Adipocyte (in vitro differentiated cells): ENCODE results near the gene TACC2.

Source experiments
- DNase-seq: peaks from one replicate; pipeline ENCODE4 v3.0.0-alpha.2; 2015; ENCODE audit warnings: low read depth
- H3K27me3 ChIP-seq: replicated peaks from 2 replicates; pipeline ENCODE4 v1.7.0; 2013; ENCODE audit warnings: mild to moderate bottlenecking, low read length, moderate library complexity; ENCODE audit not compliant: control insufficient read depth, insufficient read depth
- H3K36me3 ChIP-seq: 2 replicates; pipeline ENCODE4 v1.7.0; 2013; ENCODE audit warnings: low read length, mild to moderate bottlenecking, moderate library complexity; ENCODE audit not compliant: control insufficient read depth, insufficient read depth, severe bottlenecking
- H3K4me1 ChIP-seq: 2 replicates; pipeline ENCODE4 v1.7.0; 2013; ENCODE audit warnings: mild to moderate bottlenecking, low read length, moderate library complexity; ENCODE audit not compliant: control insufficient read depth, insufficient read depth
- H3K4me3 ChIP-seq: 2 replicates; pipeline ENCODE4 v1.7.0; 2013; ENCODE audit warnings: mild to moderate bottlenecking, low read length, moderate library complexity
- H3K9ac ChIP-seq: 2 replicates; pipeline ENCODE4 v1.7.0; 2013; ENCODE audit warnings: mild to moderate bottlenecking, low read length, moderate library complexity
- H3K9me3 ChIP-seq: 2 replicates; pipeline ENCODE4 v1.7.0; 2013; ENCODE audit warnings: mild to moderate bottlenecking, low read length, moderate library complexity; ENCODE audit not compliant: control insufficient read depth

Gene TACC2

GRCh38 chr10:122225330-122225729 is 236.4 kb downstream of the TACC2 start:
- Histone ChIP-seq H3K27me3 (no peaks in the 10 kb centered on the region), H3K9me3 (no peaks in the 10 kb centered on the region), H3K4me3 (no peak overlapping the region), H3K9ac (no peak overlapping the region), H3K4me1 (no peaks in the 10 kb centered on the region), H3K36me3 (peaks cover 72% of the 10 kb centered on the region)
- DNase-seq, result no peak

DNA sequence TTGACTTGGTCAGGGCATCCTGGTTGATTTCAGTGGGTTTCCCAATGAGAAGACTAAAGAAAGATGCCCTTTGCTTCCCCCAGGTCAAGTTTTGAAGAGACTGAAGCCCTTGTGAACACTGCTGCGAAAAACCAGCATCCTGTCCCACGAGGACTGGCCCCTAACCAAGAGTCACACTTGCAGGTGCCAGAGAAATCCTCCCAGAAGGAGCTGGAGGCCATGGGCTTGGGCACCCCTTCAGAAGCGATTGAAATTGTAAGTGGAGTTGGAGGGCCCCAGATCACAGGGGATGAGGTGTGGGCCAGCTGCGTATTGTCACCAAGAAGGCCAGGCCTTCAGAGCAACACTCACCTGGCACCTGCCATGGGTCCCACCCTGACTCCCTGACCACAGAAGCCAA is 238.8 kb downstream of the TACC2 start:
- Histone ChIP-seq H3K4me3 (no peak overlapping the region), H3K36me3 (peaks cover 68% of the 10 kb centered on the region), H3K4me1 (no peaks in the 10 kb centered on the region), H3K9me3 (no peaks in the 10 kb centered on the region), H3K27me3 (no peaks in the 10 kb centered on the region), H3K9ac (no peak overlapping the region)
- DNase-seq, result no peak

DNA sequence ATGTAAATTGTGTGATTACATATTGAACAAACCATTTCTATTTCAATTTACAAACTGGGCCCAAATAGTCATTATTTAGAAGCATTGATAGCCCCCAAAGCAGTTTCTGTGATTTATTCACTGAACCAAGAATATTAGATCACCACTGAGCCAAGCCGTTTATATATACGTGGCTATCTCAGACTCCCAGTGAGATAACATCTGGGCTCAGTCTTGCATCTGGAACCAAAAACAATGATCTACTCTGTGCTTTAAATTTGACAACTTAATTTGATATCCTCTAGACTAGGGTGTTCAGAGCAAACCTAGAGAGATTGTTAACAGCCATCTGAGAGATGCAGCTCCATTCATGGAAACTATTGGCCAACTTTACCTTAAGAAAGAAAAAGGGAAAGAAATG is 240.7 kb downstream of the TACC2 start:
- Histone ChIP-seq H3K4me1 (no peaks in the 10 kb centered on the region), H3K9me3 (no peaks in the 10 kb centered on the region), H3K4me3 (no peak overlapping the region), H3K27me3 (no peaks in the 10 kb centered on the region), H3K36me3 (peaks cover 56% of the 10 kb centered on the region), H3K9ac (no peak overlapping the region)
- no peak for DNase-seq

DNA sequence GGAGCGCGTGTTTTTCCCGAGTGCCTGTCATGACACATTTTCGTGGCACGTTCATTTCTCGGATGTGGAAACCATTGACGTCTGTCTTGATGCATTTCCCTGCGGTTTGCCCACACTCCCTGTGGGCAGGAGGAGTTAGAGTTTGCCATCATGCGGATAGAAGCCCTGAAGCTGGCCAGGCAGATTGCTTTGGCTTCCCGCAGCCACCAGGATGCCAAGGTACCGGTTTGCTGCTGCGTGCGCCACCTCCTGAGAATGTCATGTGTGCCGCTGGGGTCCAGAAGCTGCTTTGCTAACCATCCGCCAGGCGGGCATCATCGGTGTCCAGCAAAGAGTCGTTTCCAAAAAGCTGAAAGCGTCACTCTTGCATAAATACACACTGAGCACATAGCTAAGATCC is 241.3 kb downstream of the TACC2 start:
- Histone ChIP-seq H3K9ac (no peak overlapping the region), H3K27me3 (no peaks in the 10 kb centered on the region), H3K4me1 (no peaks in the 10 kb centered on the region), H3K9me3 (no peaks in the 10 kb centered on the region), H3K4me3 (no peak overlapping the region), H3K36me3 (peaks cover 52% of the 10 kb centered on the region)
- DNase-seq, result no peak

DNA sequence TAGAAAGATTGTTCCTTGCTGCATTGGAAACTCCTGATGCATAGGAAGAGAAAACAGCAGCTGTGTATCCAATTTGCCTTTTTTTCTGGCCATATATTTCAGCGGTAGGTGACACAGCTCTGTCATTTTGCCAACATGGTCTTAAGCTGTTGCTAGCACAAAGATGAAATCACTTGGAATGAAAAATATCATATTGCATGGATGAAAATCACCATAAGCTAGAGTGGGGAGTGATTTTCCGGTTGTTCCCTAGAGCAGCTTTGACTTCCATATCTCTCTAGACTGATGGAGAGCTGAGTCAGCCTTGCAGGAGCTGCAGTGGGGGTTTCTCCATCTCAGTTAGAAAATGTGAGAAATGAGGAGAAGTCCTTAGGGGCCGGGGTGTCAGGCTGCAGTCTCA is 243.8 kb downstream of the TACC2 start:
- Histone ChIP-seq H3K4me3 (no peak overlapping the region), H3K9ac (no peak overlapping the region), H3K4me1 (no peaks in the 10 kb centered on the region), H3K9me3 (no peaks in the 10 kb centered on the region), H3K36me3 (peaks cover 33% of the 10 kb centered on the region), H3K27me3 (no peaks in the 10 kb centered on the region)
- DNase-seq, result peak; percentile 89

GRCh38 chr10:122233857-122234348 is 244.9 kb downstream of the TACC2 start:
- H3K36me3 ChIP-seq, result peaks cover 29% of the 10 kb centered on the region

GRCh38 chr10:122234416-122234815 is 245.5 kb downstream of the TACC2 start:
- H3K36me3 ChIP-seq, result peaks cover 25% of the 10 kb centered on the region
- H3K4me1 ChIP-seq, result peaks cover under 1% of the 10 kb centered on the region
- no peak for DNase-seq
- H3K9ac ChIP-seq, result no peak overlapping the region
- H3K4me3 ChIP-seq, result no peak overlapping the region
- no peaks in the 10 kb centered on the region for H3K27me3 ChIP-seq
- H3K9me3 ChIP-seq, result no peaks in the 10 kb centered on the region

More at GRCh38 chr10:122233857-122234348, 244.9 kb downstream of the TACC2 start:
- H3K27me3 ChIP-seq, result no peaks in the 10 kb centered on the region
- no peaks in the 10 kb centered on the region for H3K4me1 ChIP-seq
- no peak for DNase-seq
- no peak overlapping the region for H3K4me3 ChIP-seq
- no peaks in the 10 kb centered on the region for H3K9me3 ChIP-seq
- no peak overlapping the region for H3K9ac ChIP-seq

GRCh38 chr10:122236690-122237306 is 247.8 kb downstream of the TACC2 start:
- H3K36me3 ChIP-seq, result peaks cover 24% of the 10 kb centered on the region
- H3K27me3 ChIP-seq, result no peaks in the 10 kb centered on the region
- H3K4me1 ChIP-seq, result peaks cover 8% of the 10 kb centered on the region
- no peak overlapping the region for H3K4me3 ChIP-seq
- no peak for DNase-seq
- no peaks in the 10 kb centered on the region for H3K9me3 ChIP-seq
- no peak overlapping the region for H3K9ac ChIP-seq

DNA sequence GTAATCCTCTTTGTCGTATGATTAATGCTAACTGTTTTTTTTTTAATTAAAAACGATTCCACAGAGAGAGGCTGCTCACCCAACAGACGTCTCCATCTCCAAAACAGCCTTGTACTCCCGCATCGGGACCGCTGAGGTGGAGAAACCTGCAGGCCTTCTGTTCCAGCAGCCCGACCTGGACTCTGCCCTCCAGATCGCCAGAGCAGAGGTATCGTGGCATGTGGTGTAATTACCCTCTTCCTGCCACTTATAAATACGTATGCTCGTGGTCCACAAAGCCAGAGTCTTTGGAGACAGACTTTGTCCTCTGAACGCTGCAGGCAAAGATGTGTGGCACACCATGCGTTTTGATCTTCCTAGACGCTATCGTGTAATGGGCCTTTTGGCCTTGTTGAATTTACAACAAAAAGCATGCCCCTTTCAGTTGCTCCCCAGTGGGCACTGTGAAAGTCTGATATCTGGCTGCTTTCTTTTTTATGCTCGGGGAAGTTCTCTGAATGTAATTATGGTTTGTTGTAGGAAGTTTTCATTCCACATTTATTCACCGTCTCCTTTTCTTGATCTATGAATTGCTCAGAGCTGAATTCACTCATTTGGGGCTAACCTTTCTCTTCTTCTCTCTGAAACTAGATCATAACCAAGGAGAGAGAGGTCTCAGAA is 248.5 kb downstream of the TACC2 start:
- H3K4me1 ChIP-seq, result peaks cover 8% of the 10 kb centered on the region
- no peak overlapping the region for H3K9ac ChIP-seq
- DNase-seq, result no peak
- H3K9me3 ChIP-seq, result no peaks in the 10 kb centered on the region
- no peak overlapping the region for H3K4me3 ChIP-seq
- H3K27me3 ChIP-seq, result no peaks in the 10 kb centered on the region
- peaks cover 30% of the 10 kb centered on the region for H3K36me3 ChIP-seq

- peaks cover 39% of the 10 kb centered on the region for H3K36me3 ChIP-seq
- H3K9me3 ChIP-seq, result no peaks in the 10 kb centered on the region
- no peaks in the 10 kb centered on the region for H3K27me3 ChIP-seq
- H3K4me1 ChIP-seq, result peaks cover 21% of the 10 kb centered on the region
- no peak for DNase-seq
- no peak overlapping the region for H3K4me3 ChIP-seq
- no peak overlapping the region for H3K9ac ChIP-seq
Measured at GRCh38 chr10:122239578-122240257, 250.8 kb downstream of the TACC2 start.

- H3K4me3 ChIP-seq, result no peak overlapping the region
- H3K9me3 ChIP-seq, result no peaks in the 10 kb centered on the region
- no peak overlapping the region for H3K9ac ChIP-seq
- no peak for DNase-seq
- H3K27me3 ChIP-seq, result no peaks in the 10 kb centered on the region
- H3K36me3 ChIP-seq, result peaks cover 39% of the 10 kb centered on the region
- H3K4me1 ChIP-seq, result peaks cover 21% of the 10 kb centered on the region
Measured at GRCh38 chr10:122240401-122240800, 251.4 kb downstream of the TACC2 start.
